OCI-M2 (cell line): ENCODE data around the gene PRRX1.

Experiments
- DNase-seq: peaks from one replicate; lab custom pipeline; 2025; ENCODE audit not compliant: unreplicated experiment; lab: John Stamatoyannopoulos, UW

Gene PRRX1

GRCh38 chr1:170664093-170664827 is at the start of gene PRRX1:
Gene PRRX1 (plus strand): TSS chr1:170664131. CDS start chr1:170664219, 88 bp downstream.
- no peak for DNase-seq

- no peak for DNase-seq
These were observed 46.2 kb upstream of the PRRX1 start for GRCh38 chr1:170617591-170618330.

- DNase-seq, result no peak
These were observed 45.5 kb upstream of the PRRX1 start for GRCh38 chr1:170618421-170618820.

- no peak for DNase-seq
These were observed 44.5 kb upstream of the PRRX1 start for GRCh38 chr1:170619241-170620028.

GRCh38 chr1:170620164-170620563 is 43.8 kb upstream of the PRRX1 start:
- no peak for DNase-seq

GRCh38 chr1:170623171-170623570 is 40.8 kb upstream of the PRRX1 start:
- DNase-seq, result no peak

GRCh38 chr1:170624146-170624545 is 39.8 kb upstream of the PRRX1 start:
- DNase-seq, result no peak

- DNase-seq, result no peak
These were observed 33.0 kb upstream of the PRRX1 start for GRCh38 chr1:170630977-170631376.

- DNase-seq, result no peak
These were observed 29.6 kb upstream of the PRRX1 start for GRCh38 chr1:170634293-170634692.

- no peak for DNase-seq
These were observed 29.0 kb upstream of the PRRX1 start for GRCh38 chr1:170634824-170635410.

GRCh38 chr1:170640581-170640980 is 23.4 kb upstream of the PRRX1 start:
- DNase-seq, result no peak

GRCh38 chr1:170657275-170657853 is 6.6 kb upstream of the PRRX1 start:
- no peak for DNase-seq

GRCh38 chr1:170659399-170660035 is 4.4 kb upstream of the PRRX1 start:
- DNase-seq, result no peak

- DNase-seq, result no peak
These were observed 3.6 kb upstream of the PRRX1 start for GRCh38 chr1:170660281-170660713.

- no peak for DNase-seq
These were observed 2.9 kb upstream of the PRRX1 start for GRCh38 chr1:170660871-170661645.

- DNase-seq, result no peak
These were observed 2.1 kb upstream of the PRRX1 start for GRCh38 chr1:170661646-170662411.

- DNase-seq, result no peak
These were observed 1.1 kb upstream of the PRRX1 start for GRCh38 chr1:170662561-170663403.
